Liver (tissue), 10 donors: Measurements from ENCODE around the gene PLXNA2. TPM values are rescaled to one million over a fixed set of nuclear protein-coding genes. Genes with fewer than 3 reads are reported as not detected.

Experiments
- DNase-seq: peaks from one replicate; pipeline ENCODE4 v3.0.0-alpha.2; 2017; ENCODE audit warnings: low spot score
- H3K27ac ChIP-seq, 2 donors: one replicate each; pipeline ENCODE4 v1.7.0; 2013; ENCODE audit warnings: inconsistent platforms in 2 of 2, low read length in 2 of 2, control low read depth in 1 of 2, low read depth in 1 of 2, mild to moderate bottlenecking in 1 of 2
- H3K27me3 ChIP-seq, 4 donors: one replicate each; pipeline versions ENCODE4 v1.6.1 to v1.7.0; 2013; ENCODE audit warnings: low read length in 3 of 4, inconsistent platforms in 1 of 4, mild to moderate bottlenecking in 1 of 4, moderate library complexity in 1 of 4; ENCODE audit not compliant: control insufficient read depth in 4 of 4, insufficient read depth in 4 of 4
- H3K36me3 ChIP-seq, 4 donors: one replicate each; pipeline versions ENCODE4 v1.6.1 to v1.7.0; 2013; ENCODE audit warnings: low read length in 3 of 4, mild to moderate bottlenecking in 3 of 4, low read depth in 1 of 4, moderate library complexity in 1 of 4; ENCODE audit not compliant: control insufficient read depth in 4 of 4, insufficient read depth in 3 of 4
- H3K4me1 ChIP-seq, 4 donors: one replicate each; pipeline versions ENCODE4 v1.6.1 to v1.7.0; 2013; ENCODE audit warnings: low read length in 3 of 4, mild to moderate bottlenecking in 3 of 4, moderate library complexity in 1 of 4; ENCODE audit not compliant: control insufficient read depth in 4 of 4, insufficient read depth in 4 of 4
- H3K4me3 ChIP-seq, 3 donors: one replicate each; pipeline versions ENCODE4 v1.6.1 to v1.7.0; 2013; ENCODE audit warnings: low read length in 3 of 3, control low read depth in 1 of 3, low read depth in 1 of 3, mild to moderate bottlenecking in 1 of 3
- H3K9ac ChIP-seq, 2 donors: one replicate each; pipeline ENCODE4 v1.7.0; 2013; ENCODE audit warnings: low read length in 2 of 2, mild to moderate bottlenecking in 2 of 2, moderate library complexity in 2 of 2, control low read depth in 1 of 2, low read depth in 1 of 2
- H3K9me3 ChIP-seq, 4 donors: one replicate each; pipeline versions ENCODE4 v1.6.1 to v1.7.0; 2013; ENCODE audit warnings: low read length in 3 of 4; ENCODE audit not compliant: control insufficient read depth in 4 of 4
- ATF3 ChIP-seq: IDR thresholded peaks from 2 replicates; pipeline ENCODE4 v1.6.1; 2016; ENCODE audit warnings: antibody characterized with exemption
- CTCF ChIP-seq: fragments of 150-350 bp; IDR thresholded peaks from 2 replicates; pipeline ENCODE4 v1.5.1; 2017; ENCODE audit warnings: improper control_type of control experiment, low read depth, low read length; ENCODE audit not compliant: missing input control
- EGR1 ChIP-seq, 2 donors: IDR thresholded peaks; 2 replicates each; pipeline ENCODE4 v1.6.1; 2016 to 2018; ENCODE audit warnings: antibody characterized with exemption in 2 of 2, low read depth in 2 of 2
- FOXA1 ChIP-seq: IDR thresholded peaks from 2 replicates; pipeline ENCODE4 v1.6.1; 2016; ENCODE audit warnings: antibody characterized with exemption
- FOXA2 ChIP-seq: IDR thresholded peaks from 2 replicates; pipeline ENCODE4 v1.6.1; 2016; ENCODE audit warnings: antibody characterized with exemption
- GABPA ChIP-seq, 2 donors: IDR thresholded peaks in 1 of 2; conservative IDR thresholded peaks in 1 of 2; 2 replicates each; pipeline ENCODE4 v1.6.1; 2016; ENCODE audit warnings: antibody characterized with exemption in 2 of 2, mild to moderate bottlenecking in 1 of 2, moderate library complexity in 1 of 2
- HNF4A ChIP-seq, 2 donors: conservative IDR thresholded peaks; 2 replicates each; pipeline ENCODE4 v1.6.1; 2016; ENCODE audit warnings: antibody characterized with exemption in 2 of 2, mild to moderate bottlenecking in 2 of 2
- HNF4G ChIP-seq: IDR thresholded peaks from 2 replicates; pipeline ENCODE4 v1.6.1; 2016; ENCODE audit warnings: antibody characterized with exemption
- JUND ChIP-seq, 2 donors: IDR thresholded peaks; 2 replicates each; pipeline ENCODE4 v1.6.1; 2016; ENCODE audit warnings: antibody characterized with exemption in 2 of 2
- MAX ChIP-seq: IDR thresholded peaks from 2 replicates; pipeline ENCODE4 v1.6.1; 2016; ENCODE audit warnings: antibody characterized with exemption
- NR2F2 ChIP-seq: IDR thresholded peaks from 2 replicates; pipeline ENCODE4 v1.6.1; 2016; ENCODE audit warnings: antibody characterized with exemption
- RAD21 ChIP-seq, 2 donors: IDR thresholded peaks; 2 replicates each; pipeline ENCODE4 v1.6.1; 2016; ENCODE audit warnings: antibody characterized with exemption in 2 of 2, mild to moderate bottlenecking in 2 of 2
- REST ChIP-seq: IDR thresholded peaks from 2 replicates; pipeline ENCODE4 v1.6.1; 2016; ENCODE audit warnings: antibody characterized with exemption, mild to moderate bottlenecking
- RXRA ChIP-seq, 2 donors: IDR thresholded peaks; 2 replicates each; pipeline ENCODE4 v1.6.1; 2017 to 2018; ENCODE audit warnings: antibody characterized with exemption in 2 of 2, mild to moderate bottlenecking in 1 of 2
- SP1 ChIP-seq: IDR thresholded peaks from 2 replicates; pipeline ENCODE4 v1.6.1; 2018; ENCODE audit warnings: antibody characterized with exemption, mild to moderate bottlenecking
- TAF1 ChIP-seq: conservative IDR thresholded peaks from 2 replicates; pipeline ENCODE4 v1.6.1; 2016; ENCODE audit warnings: antibody characterized with exemption, mild to moderate bottlenecking
- YY1 ChIP-seq: IDR thresholded peaks from 2 replicates; pipeline ENCODE4 v1.6.1; 2016; ENCODE audit warnings: antibody characterized with exemption, mild to moderate bottlenecking
- ZBTB33 ChIP-seq: IDR thresholded peaks from 2 replicates; pipeline ENCODE4 v1.6.1; 2016; ENCODE audit warnings: antibody characterized with exemption
- WGBS: extraction: QIAGEN DNeasy Blood & Tissue Kit; methylation state at CpG from one replicate; pipeline ENCODE4 v1.1.7; 2013; 5-methylcytosine and 5-hydroxymethylcytosine counted together
- polyA plus RNA-seq, 2 donors: library from polyadenylated mRNA; stranded (reverse) in 1 of 2; unstranded in 1 of 2; fragments of 200-250 nt in 1 of 2; fragments of >200 nt in 1 of 2; fragmentation: Nextera tagmentation in 1 of 2; extraction: Ambion mirVana in 1 of 2; gene quantifications; one replicate each; pipeline versions ENCODE4 v1.2.1 to v1.2.3, GENCODE V29; 2013 to 2015
- small RNA-seq: library from RNA; depleted of rRNA; stranded (forward); fragments of <200 nt; gene quantifications from one replicate; pipeline ENCODE3, GENCODE V24; 2014
- total RNA-seq, 2 donors: library from RNA; depleted of rRNA; stranded (reverse); fragments of >200 nt; gene quantifications; one replicate each; pipeline ENCODE4 v1.2.3, GENCODE V29; 2014
- donor health status: healthy.
- donor health status: healthy.
- donor health status: healthy.
- donor health status: healthy.
- donor health status: healthy.

The PLXNA2 gene
- total and polyA plus RNA-seq, 4 donors: 1.8 to 9.2 (median 2.8) TPM

GRCh38 chr1:207972337-207972736 is 271.8 kb downstream of the PLXNA2 start:
- no peak overlapping the region for H3K4me3 ChIP-seq
- DNase-seq: no peak
- H3K27me3 ChIP-seq: no peaks in the 10 kb centered on the region
- no peaks in the 10 kb centered on the region for H3K36me3 ChIP-seq
- TF ChIP-seq MAX (no peak), RAD21 (IDR thresholded peaks at IDR 0.05) (no peak), HNF4A (conservative IDR thresholded peaks at IDR 0.05) (no peak), GABPA (IDR thresholded peaks at IDR 0.05 in 1 of 2, conservative IDR thresholded peaks at IDR 0.05 in 1 of 2) (no peak), TAF1 (no peak), REST (no peak), NR2F2 (no peak), JUND (IDR thresholded peaks at IDR 0.05) (no peak), CTCF (no peak), FOXA2 (no peak), FOXA1 (no peak), ZBTB33 (no peak), ATF3 (no peak), HNF4G (no peak), RXRA (IDR thresholded peaks at IDR 0.05) (no peak), EGR1 (IDR thresholded peaks at IDR 0.05; ENCODE audit: low read depth in 2 of 2) (no peak), SP1 (no peak), YY1 (no peak)
- peaks cover 0 to 4% (median 0%) of the 10 kb centered on the region in 4 donors for H3K9me3 ChIP-seq
- no peaks in the 10 kb centered on the region for H3K4me1 ChIP-seq
- no peak overlapping the region for H3K9ac ChIP-seq
- WGBS: 70% methylated on average over 5 of the region's 5 CpGs
- H3K27ac ChIP-seq: no peak overlapping the region

Small RNA genes within 50 kb of the gene (small RNA-seq; reads per million reads assigned to genes)
- gene AL606753.1: not detected
